HepG2 (cell line): ENCODE measurements around the gene BCL2L1. TPM values are rescaled to one million over a fixed set of nuclear protein-coding genes. Genes with fewer than 3 reads are reported as not detected.

Experiments
- ARID2 ChIP-seq: sonication (generic); formaldehyde crosslinking; IDR thresholded peaks from 2 replicates; pipeline ENCODE4 v1.8.1; 2022; ENCODE audit warnings: mild to moderate bottlenecking, missing genetic modification reagents, borderline replicate concordance
- FOSL2 ChIP-seq: sonication (generic); formaldehyde crosslinking; IDR thresholded peaks from 2 replicates; pipeline ENCODE4 v1.4.0; 2020; ENCODE audit warnings: missing genetic modification reagents
- GPN1 ChIP-seq: sonication (generic); formaldehyde crosslinking; IDR thresholded peaks from 2 replicates; pipeline ENCODE4 v1.5.1; 2020; ENCODE audit warnings: missing genetic modification reagents, borderline replicate concordance
- HDAC2 ChIP-seq: sonication (generic); formaldehyde crosslinking; IDR thresholded peaks from 2 replicates; pipeline ENCODE4 v1.4.0; 2020; ENCODE audit warnings: missing genetic modification reagents
- HOXD1 ChIP-seq: sonication (generic); formaldehyde crosslinking; IDR thresholded peaks from 2 replicates; pipeline ENCODE4 v1.5.0; 2020; ENCODE audit warnings: missing genetic modification reagents
- KDM5B ChIP-seq: sonication (generic); formaldehyde crosslinking; IDR thresholded peaks from 2 replicates; pipeline ENCODE4 v1.4.0; 2020; ENCODE audit warnings: missing genetic modification reagents, mild to moderate bottlenecking, borderline replicate concordance
- MAZ ChIP-seq, 2 experiments: sonication (generic) in 1 of 2; formaldehyde crosslinking in 1 of 2; IDR thresholded peaks; 2 replicates each; pipeline versions ENCODE4 v1.5.0 to v1.6.1; 2012 to 2020; ENCODE audit warnings: low read depth in 2 of 2, mild to moderate bottlenecking in 2 of 2, borderline replicate concordance in 1 of 2, improper control_type of control experiment in 1 of 2, low read length in 1 of 2, missing genetic modification reagents in 1 of 2, moderate library complexity in 1 of 2
- NR0B2 ChIP-seq: sonication (generic); formaldehyde crosslinking; IDR thresholded peaks from 2 replicates; pipeline ENCODE4 v1.4.0; 2020; ENCODE audit warnings: mild to moderate bottlenecking, missing genetic modification reagents
- PTBP1 ChIP-seq: fragments of 200-400 bp; formaldehyde crosslinking; IDR thresholded peaks from 2 replicates; pipeline ENCODE4 v1.6.1; 2018; ENCODE audit warnings: low read length, low read depth; ENCODE audit not compliant: poor library complexity, severe bottlenecking
- SKI ChIP-seq: fragments of 450-650 bp; IDR thresholded peaks from one replicate; pipeline ENCODE4 v1.6.1; 2018; ENCODE audit warnings: mild to moderate bottlenecking; ENCODE audit not compliant: partially characterized antibody
- SNAPC4 ChIP-seq: sonication (generic); formaldehyde crosslinking; IDR thresholded peaks from 2 replicates; pipeline ENCODE4 v1.4.0; 2020; ENCODE audit warnings: mild to moderate bottlenecking, missing genetic modification reagents
- TFAP4 ChIP-seq: sonication (generic); IDR thresholded peaks from 2 replicates; pipeline ENCODE4 v1.6.1; 2016; ENCODE audit warnings: low read depth, borderline replicate concordance
- TFDP2 ChIP-seq: sonication (generic); formaldehyde crosslinking; IDR thresholded peaks from 2 replicates; pipeline ENCODE4 v1.4.0; 2020; ENCODE audit warnings: missing genetic modification reagents
- THAP11 ChIP-seq: IDR thresholded peaks from 2 replicates; pipeline ENCODE4 v1.6.1; 2016; ENCODE audit warnings: missing biosample characterization, missing genetic modification reagents
- ZFP1 ChIP-seq: IDR thresholded peaks from 2 replicates; pipeline ENCODE4 v1.6.1; 2016
- ZNF124 ChIP-seq: sonication (generic); formaldehyde crosslinking; IDR thresholded peaks from 2 replicates; pipeline ENCODE4 v1.4.0; 2020; ENCODE audit warnings: missing genetic modification reagents
- ZNF331 ChIP-seq: sonication (generic); formaldehyde crosslinking; IDR thresholded peaks from 2 replicates; pipeline ENCODE4 v1.4.0; 2020; ENCODE audit warnings: missing genetic modification reagents
- ZNF414 ChIP-seq: sonication (generic); formaldehyde crosslinking; IDR thresholded peaks from 2 replicates; pipeline ENCODE4 v1.5.0; 2020; ENCODE audit warnings: missing genetic modification reagents
- ZNF644 ChIP-seq: IDR thresholded peaks from 2 replicates; pipeline ENCODE4 v1.6.1; 2016; ENCODE audit warnings: low read depth
- ZNF761 ChIP-seq: sonication (generic); formaldehyde crosslinking; conservative IDR thresholded peaks from 2 replicates; pipeline ENCODE4 v1.4.0; 2020; ENCODE audit warnings: mild to moderate bottlenecking, missing genetic modification reagents
- ZNF768 ChIP-seq: sonication (generic); formaldehyde crosslinking; IDR thresholded peaks from 2 replicates; pipeline ENCODE4 v1.4.0; 2020; ENCODE audit warnings: missing genetic modification reagents
- ZSCAN30 ChIP-seq: sonication (generic); formaldehyde crosslinking; IDR thresholded peaks from 2 replicates; pipeline ENCODE4 v1.5.0; 2020; ENCODE audit warnings: mild to moderate bottlenecking, missing genetic modification reagents
- polyA plus RNA-seq, 8 experiments: library from polyadenylated mRNA; depleted of rRNA in 3 of 8; stranded (reverse) in 7 of 8; unstranded in 1 of 8; fragments of >200 nt; fragmentation: Illumina TruSeq in 4 of 8; extraction: Trizol in 4 of 8; gene quantifications; 2 replicates each; pipeline versions ENCODE4 v1.2.1 to v1.2.3, GENCODE V29; 2011 to 2016; ENCODE audit warnings: low read depth in 4 of 8, missing spikeins in 1 of 8, mixed read lengths in 1 of 8; ENCODE audit not compliant: insufficient read depth in 1 of 8
- total RNA-seq, 5 experiments: library from RNA; depleted of rRNA; stranded (reverse); fragments of >200 nt; fragmentation: Illumina TruSeq; extraction: Trizol; gene quantifications; 2 replicates each; pipeline ENCODE4 v1.2.3, GENCODE V29; 2016; ENCODE audit warnings: low read depth in 1 of 5

BCL2L1 gene
- total and polyA plus RNA-seq, 2 of the 13 experiments (the other 11 are each of a cell fraction or from before 2014, with no cell fraction given), result 164 to 258 TPM

DNA sequence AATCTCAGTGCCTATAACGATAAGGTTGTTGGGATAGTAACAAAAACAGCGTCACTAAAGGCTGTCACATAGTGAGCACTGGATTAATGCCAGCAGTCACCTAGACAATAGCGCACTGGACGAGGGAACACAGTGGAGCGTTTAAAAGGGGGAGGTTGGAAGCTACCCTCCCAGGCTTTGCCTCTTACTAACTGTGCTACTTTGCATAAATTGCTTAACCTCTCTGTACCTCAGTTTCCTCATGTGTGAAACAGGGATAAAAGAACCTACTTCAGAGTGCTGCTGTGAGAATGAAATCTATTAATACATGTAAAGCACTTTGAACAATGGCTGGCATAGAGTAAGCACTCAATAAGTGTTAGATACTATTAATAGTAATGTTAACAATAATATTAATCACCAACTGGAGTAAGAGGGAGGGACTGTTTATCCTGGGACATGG lies 10.5 kb downstream of the BCL2L1 start (continued):
- TF ChIP-seq PTBP1 (no peak), ZNF761 (CRISPR knock-in tag) (0 out of 2 replicates have a peak, but pooled peaks have one; percentile 39), ZNF124 (CRISPR knock-in tag) (no peak), NR0B2 (no peak), HOXD1 (CRISPR knock-in tag) (no peak), ZSCAN30 (CRISPR knock-in tag) (no peak), HDAC2 (CRISPR knock-in tag) (no peak), ZNF644 (no peak), ARID2 (CRISPR knock-in tag) (no peak), SNAPC4 (no peak), SKI (peak; percentile 44), ZNF414 (CRISPR knock-in tag) (peak; percentile 58; the same call in 1 of the 2 replicates), KDM5B (no peak), ZNF768 (CRISPR knock-in tag) (peak; percentile 39; the same call in 1 of the 2 replicates), FOSL2 (CRISPR knock-in tag) (no peak), THAP11 (no peak), GPN1 (CRISPR knock-in tag) (no peak), ZNF331 (CRISPR knock-in tag) (no peak), ZFP1 (CRISPR knock-in tag) (peak; percentile 95; the same call in 1 of the 2 replicates), MAZ (IDR thresholded peaks at IDR 0.05; ENCODE audit: borderline replicate concordance, low read depth, low read length) (no peak), MAZ (CRISPR knock-in tag; IDR thresholded peaks at IDR 0.05; ENCODE audit: low read depth) (no peak), TFAP4 (peak; percentile 4; the same call in 1 of the 2 replicates), TFDP2 (CRISPR knock-in tag) (peak; percentile 28; the same call in 1 of the 2 replicates)
